ENCODE data around the gene PARP14. TPM values are rescaled to one million over a fixed set of nuclear protein-coding genes. Genes with fewer than 3 reads are reported as not detected.
"Not testable (repeated sequence)": the region's sequence is repeated elsewhere in the genome, so short reads cannot be mapped to it uniquely, and the experiment has no call there.

Gene PARP14
- total and polyA plus RNA-seq, 2 donors (not counting 3 experiments of a cell fraction or from before 2014, with no cell fraction given), result 19.7 to 41.5 TPM

GRCh38 chr3:122705379-122705778, 24.7 kb downstream of the PARP14 start:
- no TSS peak for BruUV-seq (replicated peaks)
- no peak overlapping the region for H3K27ac ChIP-seq (ENCODE audit: insufficient read depth, low read depth, low read length)
- TF ChIP-seq EZH2 (IDR thresholded peaks at IDR 0.05; ENCODE audit: borderline replicate concordance, low read depth, low read length, severe bottlenecking) (no peak), GATA2 (IDR thresholded peaks at IDR 0.05; ENCODE audit: insufficient read depth, insufficient read length, low read depth, low read length) (no peak), POLR2AphosphoS5 (IDR thresholded peaks at IDR 0.05; ENCODE audit: insufficient read depth, low read depth, low read length) (no peak), FOS (IDR thresholded peaks at IDR 0.05; ENCODE audit: borderline replicate concordance, insufficient read depth, low read length) (no peak), MAX (IDR thresholded peaks at IDR 0.05; ENCODE audit: insufficient read depth, insufficient read length) (no peak), CTCF (IDR thresholded peaks at IDR 0.05; ENCODE audit: extremely low read depth in 1 of 2, insufficient read depth in 1 of 2, low read depth in 1 of 2, low read length in 2 of 2) (no peak), MYC (IDR thresholded peaks at IDR 0.05; ENCODE audit: low read depth, low read length) (no peak), JUN (IDR thresholded peaks at IDR 0.05; ENCODE audit: borderline replicate concordance, insufficient read depth, insufficient read length, low read depth) (no peak), POLR2A (IDR thresholded peaks at IDR 0.05; ENCODE audit: low read depth, low read length) (no peak)
- no peaks in the 10 kb centered on the region for H3K9me3 ChIP-seq (replicated peaks; ENCODE audit: control insufficient read depth, insufficient read depth, low read length)
- H3K4me1 ChIP-seq (ENCODE audit: control insufficient read depth, extremely low read depth, insufficient read depth, low read length), result no peaks in the 10 kb centered on the region
- peaks cover under 1% of the 10 kb centered on the region for H3K9me1 ChIP-seq (replicated peaks; ENCODE audit: control insufficient read depth, extremely low read depth, insufficient read depth, low read length)
- FAIRE-seq (no peak), DNase-seq (ENCODE audit: low read depth, low spot score) (no peak)
- CTCF ChIA-PET, result no interaction called here
- no peaks in the 10 kb centered on the region for H3K79me2 ChIP-seq (ENCODE audit: control insufficient read depth, insufficient read depth, low read length)
- no peak overlapping the region for H3K4me3 ChIP-seq (replicated peaks in 1 of 3; ENCODE audit: insufficient read depth in 1 of 3, low read depth in 1 of 3, low read length in 3 of 3)
- H3K36me3 ChIP-seq (ENCODE audit: control insufficient read depth in 2 of 2, extremely low read depth in 1 of 2, insufficient read depth in 2 of 2, low read length in 2 of 2), result peaks cover 0 to 8% of the 10 kb centered on the region in 2 experiments
- intact Hi-C loops (cut with micrococcal nuclease) (no loop called here), dilution Hi-C loops (cut with MboI; ENCODE audit: extremely low pct_ligation_motif_present, low sequenced_read_pairs) (no loop called here)
- POLR2A ChIA-PET, result interaction anchor here (0.6 kb wide), 1 partner anchor 24 kb away, joined by 3 read pairs; no protein-coding TSS in a partner anchor
- no peaks in the 10 kb centered on the region for H3K27me3 ChIP-seq (ENCODE audit: control insufficient read depth in 2 of 2, insufficient read depth in 2 of 2, low read length in 2 of 2)
- H2AFZ ChIP-seq (ENCODE audit: low read depth, low read length), result no peak overlapping the region
- H3K9ac ChIP-seq (replicated peaks; ENCODE audit: extremely low read depth, insufficient read depth, low read length), result no peak overlapping the region
- H4K20me1 ChIP-seq (replicated peaks; ENCODE audit: control insufficient read depth, extremely low read depth, insufficient read depth, low read length), result no peaks in the 10 kb centered on the region
- no peak overlapping the region for H3K4me2 ChIP-seq (ENCODE audit: insufficient read depth, low read length)

GRCh38 chr3:122710616-122711251, 30.1 kb downstream of the PARP14 start:
- H3K27ac ChIP-seq (ENCODE audit: insufficient read depth, low read depth, low read length); BruUV-seq (replicated peaks); H4K20me1 ChIP-seq (replicated peaks; ENCODE audit: control insufficient read depth, extremely low read depth, insufficient read depth, low read length); H3K9me1 ChIP-seq (replicated peaks; ENCODE audit: control insufficient read depth, extremely low read depth, insufficient read depth, low read length); H2AFZ ChIP-seq (ENCODE audit: low read depth, low read length); H3K27me3 ChIP-seq (ENCODE audit: control insufficient read depth in 2 of 2, insufficient read depth in 2 of 2, low read length in 2 of 2); DNase-seq (ENCODE audit: low read depth, low spot score); H3K9me3 ChIP-seq (replicated peaks; ENCODE audit: control insufficient read depth, insufficient read depth, low read length); H3K4me2 ChIP-seq (ENCODE audit: insufficient read depth, low read length); H3K79me2 ChIP-seq (ENCODE audit: control insufficient read depth, insufficient read depth, low read length); POLR2A ChIA-PET; FAIRE-seq; dilution Hi-C loops (cut with MboI; ENCODE audit: extremely low pct_ligation_motif_present, low sequenced_read_pairs); intact Hi-C loops (cut with micrococcal nuclease); H3K9ac ChIP-seq (replicated peaks; ENCODE audit: extremely low read depth, insufficient read depth, low read length); H3K4me1 ChIP-seq (ENCODE audit: control insufficient read depth, extremely low read depth, insufficient read depth, low read length); H3K4me3 ChIP-seq (replicated peaks in 1 of 3; ENCODE audit: insufficient read depth in 1 of 3, low read depth in 1 of 3, low read length in 3 of 3): not testable (repeated sequence)
- peaks cover 0 to 10% of the 10 kb centered on the region in 2 experiments for H3K36me3 ChIP-seq (ENCODE audit: control insufficient read depth in 2 of 2, extremely low read depth in 1 of 2, insufficient read depth in 2 of 2, low read length in 2 of 2)
- CTCF ChIA-PET, result interaction anchor here (1.8 kb wide), 1 partner anchor 10 kb away, joined by 4 read pairs; no protein-coding TSS in a partner anchor

All from endothelial cell of umbilical vein (primary cell).